Psoas muscle (tissue), 8 donors: ENCODE measurements around the gene COL15A1. TPM values are rescaled to one million over a fixed set of nuclear protein-coding genes. Genes with fewer than 3 reads are reported as not detected.
A peak's percentile ranks its signal among the peaks of the same experiment; 100 is the strongest.

ENCODE experiments used
- ATAC-seq, 4 donors: fragments of 200-7000 bp; cut with Tn5 transposase; one replicate each; pipeline ENCODE4 v1.9.1; 2020; ENCODE audit warnings: moderate library complexity in 3 of 4, mild to moderate bottlenecking in 2 of 4
- DNase-seq, 2 donors: peaks; one replicate each; pipeline ENCODE4 v3.0.0-alpha.2; 2020
- H3K27ac ChIP-seq: fragments of 200-600 bp; one replicate; pipeline ENCODE4 v1.8.0; 2022
- H3K27me3 ChIP-seq, 3 donors: fragments of 200-600 bp in 1 of 3; one replicate each; pipeline versions ENCODE4 v1.6.1 to v1.8.0; 2013 to 2022; ENCODE audit warnings: low read length in 2 of 3, mild to moderate bottlenecking in 2 of 3, moderate library complexity in 1 of 3; ENCODE audit not compliant: insufficient read depth in 3 of 3
- H3K36me3 ChIP-seq, 2 donors: fragments of 200-600 bp in 1 of 2; one replicate each; pipeline versions ENCODE4 v1.6.1 to v1.8.0; 2013 to 2022; ENCODE audit warnings: low read depth in 1 of 2, mild to moderate bottlenecking in 1 of 2, moderate library complexity in 1 of 2; ENCODE audit not compliant: insufficient read depth in 1 of 2
- H3K4me1 ChIP-seq: fragments of 200-600 bp; one replicate; pipeline ENCODE4 v1.8.0; 2022
- H3K4me3 ChIP-seq: fragments of 200-600 bp; one replicate; pipeline ENCODE4 v1.8.0; 2022; ENCODE audit warnings: mild to moderate bottlenecking
- H3K9me3 ChIP-seq: fragments of 200-600 bp; one replicate; pipeline ENCODE4 v1.8.0; 2022
- WGBS, 3 donors: extraction: QIAGEN DNeasy Blood & Tissue Kit; methylation state at CpG; one replicate each; pipeline versions ENCODE4 v1.1.6 to v1.1.7; 2013; 5-methylcytosine and 5-hydroxymethylcytosine counted together
- intact Hi-C, 2 donors: fragments of 100-400 bp; cut with DNase I; formaldehyde crosslinking; loops; one replicate each; pipeline versions ENCODE4 v1.11.0 to v1.14.2; 2022
- polyA plus RNA-seq, 3 donors: library from polyadenylated mRNA; stranded (reverse); fragments of 200-250 nt; gene quantifications; one replicate each; pipeline ENCODE4 v1.2.3, GENCODE V29; 2013
- total RNA-seq, 4 donors: library from RNA; stranded (reverse); fragmentation: NEBNext Ultra II Directional in 2 of 4; extraction: Animal tissue kit (Norgen Biotek cat#: 25700) in 2 of 4; gene quantifications; one replicate each; pipeline versions ENCODE4 v1.2.1 to v1.2.4, GENCODE V29; 2021 to 2023
- TF ChIP-seq, protein P1 (sequence below): fragments of 200-600 bp; IDR thresholded peaks from one replicate; pipeline ENCODE4 v1.8.0; 2022; ENCODE audit warnings: antibody characterized with exemption
- donor health status: healthy with polysubstance abuse.
- donor health status: DM: no; HTN: no; CAD: no; lungs with moderate emphysema.
- donor health status: Bipolar disorder and iron deficiency.
- donor health status: healthy.
- donor health status: DM: yes; HTN: yes; CAD: no.
- donor health status: DM: no; HTN: no; CAD: no.
- donor health status: DM: no; HTN: no; CAD: no.
- donor health status: DM: yes; HTN: yes; CAD: no.

Gene COL15A1
- total and polyA plus RNA-seq, 7 donors = 2.9 to 34.7 (median 7.5) TPM

DNA sequence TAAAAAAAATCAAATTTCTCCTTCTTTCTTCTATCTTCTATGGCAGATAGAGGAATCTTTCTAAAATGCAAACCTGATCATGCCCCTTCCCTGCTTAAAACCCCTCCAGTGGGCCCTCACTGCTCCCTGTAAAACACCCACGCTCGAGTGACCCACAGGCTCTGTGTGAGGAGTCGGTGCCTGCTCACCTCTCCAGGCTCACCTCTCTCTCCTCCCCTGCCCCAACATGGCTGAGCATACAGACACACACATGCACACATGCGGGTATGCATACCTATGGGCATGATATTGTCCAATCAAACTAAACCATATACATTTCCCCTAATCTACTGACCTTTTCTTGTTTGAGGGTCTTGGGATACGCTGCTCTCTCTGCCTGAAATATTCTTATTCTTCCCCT lies 40.8 kb upstream of the COL15A1 start:
- Histone ChIP-seq H3K36me3 (no peaks in the 10 kb centered on the region), H3K4me3 (no peak overlapping the region), H3K27me3 (no peaks in the 10 kb centered on the region), H3K9me3 (no peaks in the 10 kb centered on the region), H3K4me1 (no peaks in the 10 kb centered on the region), H3K27ac (no peak overlapping the region)
- ATAC-seq (no peak), DNase-seq (no peak)
- TF ChIP-seq, protein P1, sequence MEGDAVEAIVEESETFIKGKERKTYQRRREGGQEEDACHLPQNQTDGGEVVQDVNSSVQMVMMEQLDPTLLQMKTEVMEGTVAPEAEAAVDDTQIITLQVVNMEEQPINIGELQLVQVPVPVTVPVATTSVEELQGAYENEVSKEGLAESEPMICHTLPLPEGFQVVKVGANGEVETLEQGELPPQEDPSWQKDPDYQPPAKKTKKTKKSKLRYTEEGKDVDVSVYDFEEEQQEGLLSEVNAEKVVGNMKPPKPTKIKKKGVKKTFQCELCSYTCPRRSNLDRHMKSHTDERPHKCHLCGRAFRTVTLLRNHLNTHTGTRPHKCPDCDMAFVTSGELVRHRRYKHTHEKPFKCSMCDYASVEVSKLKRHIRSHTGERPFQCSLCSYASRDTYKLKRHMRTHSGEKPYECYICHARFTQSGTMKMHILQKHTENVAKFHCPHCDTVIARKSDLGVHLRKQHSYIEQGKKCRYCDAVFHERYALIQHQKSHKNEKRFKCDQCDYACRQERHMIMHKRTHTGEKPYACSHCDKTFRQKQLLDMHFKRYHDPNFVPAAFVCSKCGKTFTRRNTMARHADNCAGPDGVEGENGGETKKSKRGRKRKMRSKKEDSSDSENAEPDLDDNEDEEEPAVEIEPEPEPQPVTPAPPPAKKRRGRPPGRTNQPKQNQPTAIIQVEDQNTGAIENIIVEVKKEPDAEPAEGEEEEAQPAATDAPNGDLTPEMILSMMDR = no peak
- WGBS, 3 donors = 76 to 98% (median 98%) methylated on average over 5 of the region's 5 CpGs
- intact Hi-C loops = no loop called here

DNA sequence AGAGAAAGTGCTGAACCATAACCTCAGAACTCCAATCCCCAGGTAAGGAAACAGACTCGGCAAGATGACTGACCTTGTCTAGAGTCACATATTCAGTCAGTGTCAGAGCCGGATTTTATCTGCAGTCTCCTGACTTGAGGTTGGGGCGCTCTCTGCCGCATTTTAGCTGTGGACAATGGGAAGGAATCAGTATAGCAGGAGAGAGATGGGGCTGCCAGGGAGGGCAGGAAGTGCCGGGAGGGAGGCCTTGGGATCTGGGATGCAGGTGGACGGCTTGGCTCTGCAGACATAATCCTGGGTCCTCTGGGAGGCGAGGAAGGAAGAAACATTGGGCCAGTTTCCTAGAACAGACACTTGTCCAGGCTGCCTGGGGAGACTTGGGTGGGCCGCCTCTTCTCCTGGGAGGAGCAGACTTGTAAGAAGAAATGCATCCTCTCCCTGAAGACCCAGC lies 39.7 kb upstream of the COL15A1 start:
- intact Hi-C loops = no loop called here
- 60 to 73% (median 63%) methylated on average over 8 of the region's 8 CpGs for WGBS, 3 donors
- Histone ChIP-seq H3K36me3 (no peaks in the 10 kb centered on the region), H3K9me3 (no peaks in the 10 kb centered on the region), H3K27me3 (no peaks in the 10 kb centered on the region), H3K27ac (no peak overlapping the region), H3K4me1 (no peaks in the 10 kb centered on the region), H3K4me3 (no peak overlapping the region)
- TF ChIP-seq, protein P1 = no peak
- DNase-seq (peak in 1 of 2 donors; percentile 67), ATAC-seq (peak in 1 of 4 donors; percentile 48)

DNA sequence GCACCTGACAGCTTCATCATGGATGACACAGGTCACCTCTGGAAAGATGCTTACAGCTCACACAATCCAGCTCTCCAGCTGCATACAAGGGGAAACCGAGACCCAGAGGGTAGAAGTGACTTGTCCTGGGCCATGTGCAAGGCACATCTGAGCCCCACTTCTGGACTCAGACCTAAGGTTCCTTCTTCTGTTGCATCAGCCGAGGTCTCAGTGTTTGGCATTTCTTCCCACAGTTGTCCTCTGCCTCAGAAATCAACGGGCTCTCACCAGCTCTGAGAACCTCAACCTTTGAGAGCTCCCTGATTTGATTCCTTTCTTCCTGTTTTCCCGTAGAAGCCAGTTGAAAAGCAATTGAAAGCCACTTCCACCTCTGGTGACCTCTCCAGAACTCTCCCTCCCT lies 38.7 kb upstream of the COL15A1 start:
- no peaks in the 10 kb centered on the region for H3K9me3 ChIP-seq
- DNase-seq (no peak), ATAC-seq (no peak)
- no peaks in the 10 kb centered on the region for H3K27me3 ChIP-seq
- TF ChIP-seq, protein P1 = no peak
- H3K4me1 ChIP-seq = no peaks in the 10 kb centered on the region
- H3K4me3 ChIP-seq = no peak overlapping the region
- no peak overlapping the region for H3K27ac ChIP-seq
- H3K36me3 ChIP-seq = no peaks in the 10 kb centered on the region
- intact Hi-C loops = no loop called here
- WGBS, 3 donors = 51 to 66% (median 59%) methylated on average over 4 of the region's 4 CpGs

DNA sequence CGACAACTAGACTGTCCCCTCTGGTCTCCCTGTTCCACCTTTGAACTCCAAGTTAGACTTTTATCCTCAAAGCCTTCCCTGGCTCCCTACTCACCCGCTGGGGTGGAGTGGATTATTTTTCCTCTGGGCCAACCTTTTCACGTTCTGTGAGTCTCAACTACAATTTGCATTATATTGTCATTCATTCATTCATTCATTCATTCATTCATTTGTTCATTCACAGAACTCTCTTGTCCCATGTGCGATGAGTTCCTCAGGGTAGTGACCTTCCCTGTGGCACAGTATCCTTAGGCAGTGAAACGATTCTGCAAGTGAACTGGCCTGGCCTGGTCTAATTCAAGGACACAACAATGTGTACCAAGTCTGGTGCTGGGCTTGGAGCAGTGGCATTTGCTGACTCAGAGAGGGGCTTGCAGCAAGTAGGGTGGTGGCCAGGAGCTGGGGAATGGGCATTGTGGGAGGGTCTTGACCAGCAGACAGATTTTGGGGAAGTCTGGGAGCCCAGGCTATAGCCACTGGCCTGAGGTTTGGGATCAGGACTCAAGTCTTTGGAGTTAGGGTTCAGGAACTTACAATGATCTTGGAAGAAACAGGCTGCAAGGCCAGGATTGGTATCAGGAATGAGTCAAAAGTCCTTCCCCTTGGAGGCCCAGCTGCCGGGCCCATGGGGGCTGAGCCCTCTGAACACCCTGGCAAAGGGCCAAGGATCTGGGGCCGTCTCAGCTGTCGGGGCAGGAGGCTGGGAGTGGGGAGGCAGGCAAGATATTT lies 37.2 kb upstream of the COL15A1 start:
- WGBS, 3 donors = 48 to 64% (median 53%) methylated on average over 8 of the region's 8 CpGs
- no peaks in the 10 kb centered on the region for H3K27me3 ChIP-seq
- peak; percentile 55 to 78 for DNase-seq
- no peaks in the 10 kb centered on the region for H3K4me1 ChIP-seq
- H3K9me3 ChIP-seq = no peaks in the 10 kb centered on the region
- intact Hi-C loops = no loop called here
- TF ChIP-seq, protein P1 = no peak
- no peak overlapping the region for H3K27ac ChIP-seq
- ATAC-seq = peak in 2 of 4 donors; percentile 24 to 30
- H3K4me3 ChIP-seq = no peak overlapping the region
- no peaks in the 10 kb centered on the region for H3K36me3 ChIP-seq

DNA sequence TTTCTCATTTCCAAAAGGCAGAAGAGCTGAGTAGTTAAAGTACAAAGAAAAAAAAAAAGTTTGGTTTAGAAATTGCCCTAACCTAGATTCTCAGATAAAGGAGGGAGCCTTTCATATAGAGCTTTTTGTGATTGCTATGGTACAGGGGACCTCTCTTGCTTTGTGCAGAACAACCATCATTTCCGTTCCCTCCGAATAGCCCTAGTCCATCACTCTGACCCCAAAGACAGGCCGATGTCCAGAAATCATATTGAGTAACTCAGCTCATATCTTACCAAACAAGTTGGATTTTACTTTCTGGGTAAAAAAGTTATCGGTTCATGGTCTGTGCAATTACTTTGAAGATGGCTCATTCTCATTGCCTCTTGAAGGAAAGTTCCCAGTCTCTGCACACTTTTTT lies 36.7 kb upstream of the COL15A1 start:
- 37 to 61% (median 37%) methylated on average over 4 of the region's 4 CpGs for WGBS, 3 donors
- intact Hi-C loops = no loop called here
- Histone ChIP-seq H3K27ac (peak overlapping the region; percentile 9), H3K36me3 (no peaks in the 10 kb centered on the region), H3K4me3 (no peak overlapping the region), H3K27me3 (no peaks in the 10 kb centered on the region), H3K4me1 (no peaks in the 10 kb centered on the region), H3K9me3 (no peaks in the 10 kb centered on the region)
- DNase-seq (no peak), ATAC-seq (peak in 3 of 4 donors; percentile 38 to 58 (median 44))
- TF ChIP-seq, protein P1 = no peak
